ENCODE measurements around the gene SLC25A22.

The SLC25A22 gene

GRCh38 chr11:794013-794765, 3.9 kb downstream of the SLC25A22 start:
- Mint-ChIP-seq H3K9me3 (no peaks in the 10 kb centered on the region), H3K27ac (no peak overlapping the region), H3K27me3 (peaks cover 11% of the 10 kb centered on the region), H3K4me3 (peak overlapping the region; percentile 5), H3K36me3 (peaks cover 32% of the 10 kb centered on the region), H3K4me1 (peaks cover 22% of the 10 kb centered on the region)
- no peak for ATAC-seq

- H3K27ac Mint-ChIP-seq, result no peak overlapping the region
Observed at GRCh38 chr11:793556-793955, 4.5 kb downstream of the SLC25A22 start.

GRCh38 chr11:792873-793272, 5.2 kb downstream of the SLC25A22 start:
- no peak overlapping the region for H3K27ac Mint-ChIP-seq
- no peak for ATAC-seq
- H3K4me3 Mint-ChIP-seq, result peak overlapping the region; percentile 15
- H3K36me3 Mint-ChIP-seq, result peaks cover 32% of the 10 kb centered on the region
- H3K9me3 Mint-ChIP-seq, result no peaks in the 10 kb centered on the region
- H3K4me1 Mint-ChIP-seq, result peaks cover 25% of the 10 kb centered on the region
- peaks cover 24% of the 10 kb centered on the region for H3K27me3 Mint-ChIP-seq

More at GRCh38 chr11:793556-793955, 4.5 kb downstream of the SLC25A22 start:
- H3K4me1 Mint-ChIP-seq, result peaks cover 22% of the 10 kb centered on the region
- H3K4me3 Mint-ChIP-seq, result no peak overlapping the region
- peaks cover 32% of the 10 kb centered on the region for H3K36me3 Mint-ChIP-seq
- H3K9me3 Mint-ChIP-seq, result no peaks in the 10 kb centered on the region
- ATAC-seq, result no peak
- H3K27me3 Mint-ChIP-seq, result peaks cover 17% of the 10 kb centered on the region

GRCh38 chr11:792535-792821, 5.6 kb downstream of the SLC25A22 start:
- H3K36me3 Mint-ChIP-seq, result peaks cover 32% of the 10 kb centered on the region
- H3K4me1 Mint-ChIP-seq, result peaks cover 28% of the 10 kb centered on the region
- H3K27me3 Mint-ChIP-seq, result peaks cover 28% of the 10 kb centered on the region
- H3K9me3 Mint-ChIP-seq, result no peaks in the 10 kb centered on the region
- no peak overlapping the region for H3K4me3 Mint-ChIP-seq
- H3K27ac Mint-ChIP-seq, result no peak overlapping the region
- ATAC-seq, result no peak

- peaks cover 32% of the 10 kb centered on the region for H3K36me3 Mint-ChIP-seq
- peaks cover 24% of the 10 kb centered on the region for H3K4me1 Mint-ChIP-seq
- ATAC-seq, result no peak
- no peak overlapping the region for H3K27ac Mint-ChIP-seq
- H3K27me3 Mint-ChIP-seq, result peaks cover 29% of the 10 kb centered on the region
- no peak overlapping the region for H3K4me3 Mint-ChIP-seq
- no peaks in the 10 kb centered on the region for H3K9me3 Mint-ChIP-seq
Observed at GRCh38 chr11:791658-792534, 6.2 kb downstream of the SLC25A22 start.

GRCh38 chr11:790721-791564, 7.1 kb downstream of the SLC25A22 start:
- Mint-ChIP-seq H3K27me3 (peaks cover 29% of the 10 kb centered on the region), H3K9me3 (no peaks in the 10 kb centered on the region), H3K36me3 (peaks cover 32% of the 10 kb centered on the region), H3K4me3 (no peak overlapping the region), H3K27ac (no peak overlapping the region), H3K4me1 (peaks cover 14% of the 10 kb centered on the region)
- no peak for ATAC-seq

- H3K4me1 Mint-ChIP-seq, result peaks cover 11% of the 10 kb centered on the region
- ATAC-seq, result peak; percentile 10
- H3K9me3 Mint-ChIP-seq, result no peaks in the 10 kb centered on the region
- H3K27ac Mint-ChIP-seq, result no peak within 1 kb of the TSS
- peaks cover 32% of the 10 kb centered on the region for H3K36me3 Mint-ChIP-seq
- H3K4me3 Mint-ChIP-seq, result peak within 1 kb of the TSS; percentile 56
- H3K27me3 Mint-ChIP-seq, result peaks cover 29% of the 10 kb centered on the region
Observed at GRCh38 chr11:789943-790342, 8.1 kb downstream of the SLC25A22 start, which contains the start of gene CEND1. CEND1 (minus strand) TSS chr11:790090; CDS start chr11:788576, 1,514 bp downstream.

GRCh38 chr11:788953-789940, 8.8 kb downstream of the SLC25A22 start:
- H3K27me3 Mint-ChIP-seq, result peaks cover 29% of the 10 kb centered on the region
- H3K4me1 Mint-ChIP-seq, result peaks cover 11% of the 10 kb centered on the region
- ATAC-seq, result no peak
- H3K36me3 Mint-ChIP-seq, result peaks cover 32% of the 10 kb centered on the region
- no peak overlapping the region for H3K27ac Mint-ChIP-seq
- H3K4me3 Mint-ChIP-seq, result peak overlapping the region; percentile 56
- no peaks in the 10 kb centered on the region for H3K9me3 Mint-ChIP-seq

- Mint-ChIP-seq H3K4me3 (no peak overlapping the region), H3K36me3 (peaks cover 26% of the 10 kb centered on the region), H3K9me3 (no peaks in the 10 kb centered on the region), H3K27me3 (peaks cover 29% of the 10 kb centered on the region), H3K27ac (no peak overlapping the region), H3K4me1 (peaks cover 11% of the 10 kb centered on the region)
- no peak for ATAC-seq
Observed at GRCh38 chr11:788009-788640, 10.0 kb downstream of the SLC25A22 start.

GRCh38 chr11:787084-787675, 10.9 kb downstream of the SLC25A22 start:
- peaks cover 20% of the 10 kb centered on the region for H3K36me3 Mint-ChIP-seq
- H3K27ac Mint-ChIP-seq, result no peak overlapping the region
- no peaks in the 10 kb centered on the region for H3K9me3 Mint-ChIP-seq
- H3K27me3 Mint-ChIP-seq, result peaks cover 29% of the 10 kb centered on the region
- peaks cover 11% of the 10 kb centered on the region for H3K4me1 Mint-ChIP-seq
- H3K4me3 Mint-ChIP-seq, result no peak overlapping the region
- ATAC-seq, result no peak

- Mint-ChIP-seq H3K4me3 (peak overlapping the region; percentile 25), H3K9me3 (no peaks in the 10 kb centered on the region), H3K4me1 (peaks cover 11% of the 10 kb centered on the region), H3K27me3 (peaks cover 29% of the 10 kb centered on the region), H3K36me3 (peaks cover 17% of the 10 kb centered on the region), H3K27ac (no peak overlapping the region)
- no peak for ATAC-seq
Observed at GRCh38 chr11:786235-787083, 11.6 kb downstream of the SLC25A22 start.

GRCh38 chr11:783581-784015, 14.5 kb downstream of the SLC25A22 start:
- Mint-ChIP-seq H3K27ac (no peak overlapping the region), H3K9me3 (no peaks in the 10 kb centered on the region)
- ATAC-seq, result peak; percentile 52

More at GRCh38 chr11:783581-784015, 14.5 kb downstream of the SLC25A22 start:
- Mint-ChIP-seq H3K4me1 (peaks cover 20% of the 10 kb centered on the region), H3K36me3 (peaks cover 4% of the 10 kb centered on the region), H3K27me3 (peaks cover 13% of the 10 kb centered on the region), H3K4me3 (no peak overlapping the region)
